WTC11 (cell line): ENCODE measurements around the gene ABR. TPM values are rescaled to one million over a fixed set of nuclear protein-coding genes. Genes with fewer than 3 reads are reported as not detected.

Experiments used
- ATAC-seq: fragments of 200-7000 bp; cut with Tn5 transposase; 2 replicates; pipeline ENCODE4 v1.10.0; 2021; ENCODE audit warnings: mild to moderate bottlenecking, moderate library complexity
- CTCF ChIA-PET: fragments of 300-600 bp; sonication (Branson Sonifier 250); formaldehyde crosslinking; loops from one replicate; lab custom pipeline; 2021; ENCODE audit warnings: antibody characterized with exemption; lab: Charles Lee
- POLR2A ChIA-PET: fragments of 350-600 bp; sonication (Branson Sonifier 250); formaldehyde crosslinking; loops from one replicate; lab custom pipeline; 2021; ENCODE audit warnings: antibody characterized with exemption; lab: Charles Lee
- DNase-seq: peaks from one replicate; pipeline ENCODE4 v3.0.0; 2021; ENCODE audit warnings: low spot score
- H3K27ac Mint-ChIP-seq: 2 replicates; pipeline ENCODE4 v1.8.0; 2021; ENCODE audit warnings: mixed read lengths
- H3K27me3 Mint-ChIP-seq: 2 replicates; pipeline ENCODE4 v1.8.0; 2021; ENCODE audit warnings: low read depth, mild to moderate bottlenecking, moderate library complexity, mixed read lengths
- H3K36me3 Mint-ChIP-seq: 2 replicates; pipeline ENCODE4 v1.8.0; 2021; ENCODE audit warnings: mixed read lengths
- H3K4me1 Mint-ChIP-seq: 2 replicates; pipeline ENCODE4 v1.8.0; 2022; ENCODE audit warnings: mixed read lengths
- H3K4me3 Mint-ChIP-seq: 2 replicates; pipeline ENCODE4 v1.8.0; 2021; ENCODE audit warnings: mild to moderate bottlenecking, moderate library complexity, mixed read lengths
- H3K9me3 Mint-ChIP-seq: 2 replicates; pipeline ENCODE4 v1.8.0; 2021; ENCODE audit warnings: mixed read lengths
- CREB1 ChIP-seq: sonication (generic); formaldehyde crosslinking; IDR thresholded peaks from 2 replicates; pipeline ENCODE4 v1.8.0; 2023; ENCODE audit warnings: mild to moderate bottlenecking, missing genetic modification reagents
- CREM ChIP-seq: sonication (generic); formaldehyde crosslinking; IDR thresholded peaks from 2 replicates; pipeline ENCODE4 v1.8.1; 2022; ENCODE audit warnings: mild to moderate bottlenecking, missing genetic modification reagents, moderate library complexity
- CTCF ChIP-seq: fragments of 200-600 bp; IDR thresholded peaks from 2 replicates; pipeline ENCODE4 v1.8.0; 2022; ENCODE audit warnings: antibody characterized with exemption
- EMX1 ChIP-seq: fragments of 250-450 bp; sonication (Bioruptor Pico); IDR thresholded peaks from 2 replicates; pipeline ENCODE4 v1.8.0; 2021; ENCODE audit warnings: mild to moderate bottlenecking
- FOXJ3 ChIP-seq: sonication (generic); formaldehyde crosslinking; IDR thresholded peaks from 2 replicates; pipeline ENCODE4 v1.9.0; 2021; ENCODE audit warnings: missing genetic modification reagents, mild to moderate bottlenecking, borderline replicate concordance
- GRHL2 ChIP-seq: fragments of 250-450 bp; sonication (Bioruptor Pico); IDR thresholded peaks from 2 replicates; pipeline ENCODE4 v1.8.0; 2022; ENCODE audit warnings: mild to moderate bottlenecking, moderate library complexity; ENCODE audit not compliant: insufficient replicate concordance, severe bottlenecking
- HMGXB4 ChIP-seq: sonication (generic); formaldehyde crosslinking; IDR thresholded peaks from 2 replicates; pipeline ENCODE4 v1.8.1; 2023; ENCODE audit warnings: mild to moderate bottlenecking, moderate library complexity, missing genetic modification reagents
- RORB ChIP-seq: fragments of 250-450 bp; sonication (Bioruptor Pico); IDR thresholded peaks from 2 replicates; pipeline ENCODE4 v1.9.0; 2021; ENCODE audit warnings: mild to moderate bottlenecking
- SMAD3 ChIP-seq: sonication (generic); formaldehyde crosslinking; IDR thresholded peaks from 2 replicates; pipeline ENCODE4 v1.8.0; 2022; ENCODE audit warnings: missing genetic modification reagents, mild to moderate bottlenecking, borderline replicate concordance
- STAT6 ChIP-seq: sonication (generic); formaldehyde crosslinking; conservative IDR thresholded peaks from 2 replicates; pipeline ENCODE4 v1.8.1; 2023; ENCODE audit warnings: mild to moderate bottlenecking, low read depth, missing genetic modification reagents, moderate library complexity
- TEAD1 ChIP-seq: sonication (generic); formaldehyde crosslinking; IDR thresholded peaks from 2 replicates; pipeline ENCODE4 v1.8.0; 2022; ENCODE audit warnings: mild to moderate bottlenecking, missing genetic modification reagents
- USF2 ChIP-seq: sonication (generic); formaldehyde crosslinking; IDR thresholded peaks from 2 replicates; pipeline ENCODE4 v1.8.1; 2023; ENCODE audit warnings: mild to moderate bottlenecking, missing genetic modification reagents, moderate library complexity
- ZNF263 ChIP-seq: sonication (generic); formaldehyde crosslinking; IDR thresholded peaks from 2 replicates; pipeline ENCODE4 v1.8.1; 2022; ENCODE audit warnings: low read depth, mild to moderate bottlenecking, moderate library complexity, missing genetic modification reagents
- ZNF281 ChIP-seq: sonication (generic); formaldehyde crosslinking; IDR thresholded peaks from 2 replicates; pipeline ENCODE4 v1.8.0; 2023; ENCODE audit warnings: mild to moderate bottlenecking, missing genetic modification reagents
- ZNF396 ChIP-seq: fragments of 250-450 bp; sonication (Bioruptor Pico); IDR thresholded peaks from 2 replicates; pipeline ENCODE4 v1.8.0; 2021; ENCODE audit warnings: mild to moderate bottlenecking, moderate library complexity, borderline replicate concordance
- ZNF671 ChIP-seq: fragments of 250-450 bp; sonication (Bioruptor Pico); IDR thresholded peaks from 2 replicates; pipeline ENCODE4 v1.8.0; 2021; ENCODE audit warnings: mild to moderate bottlenecking
- total RNA-seq: library from RNA; stranded (reverse); gene quantifications from 3 replicates; pipeline ENCODE4 v1.2.3, GENCODE V29; 2021

The ABR gene
- total RNA-seq, 1 experiment from 2014 or later = 38.0 TPM

- DNase-seq (peak; percentile 71), ATAC-seq (peak; percentile 77)
- Mint-ChIP-seq H3K27me3 (peaks cover 18% of the 10 kb centered on the region), H3K4me1 (peaks cover 5% of the 10 kb centered on the region; the same call in 1 of the 2 replicates), H3K9me3 (no peaks in the 10 kb centered on the region), H3K36me3 (no peaks in the 10 kb centered on the region), H3K27ac (no peak overlapping the region), H3K4me3 (no peak overlapping the region)
- ChIA-PET CTCF (interaction anchor here (5.7 kb wide), 1 partner anchor 24 kb away, joined by 35 read pairs; no protein-coding TSS in a partner anchor), POLR2A (no interaction called here)
- no peak for TF ChIP-seq ZNF281
- peak; percentile 94 for TF ChIP-seq ZNF263 (CRISPR knock-in tag)
These were observed 148.1 kb downstream of the ABR start for GRCh38 chr17:1031711-1032110.

- H3K27ac Mint-ChIP-seq = no peak overlapping the region
- H3K36me3 Mint-ChIP-seq = no peaks in the 10 kb centered on the region
- peaks cover 18% of the 10 kb centered on the region for H3K27me3 Mint-ChIP-seq
- ATAC-seq (peak; percentile 30), DNase-seq (peak; percentile 39)
- CTCF ChIA-PET = interaction anchor here (1.0 to 5.7 kb wide), 3 partner anchors 25 to 34 kb away, joined by 3 to 35 read pairs (median 8); partner anchors contain the start of gene TIMM22
- peak overlapping the region; percentile 58 for H3K4me3 Mint-ChIP-seq
- peaks cover 5% of the 10 kb centered on the region; the same call in 1 of the 2 replicates for H3K4me1 Mint-ChIP-seq
- POLR2A ChIA-PET = no interaction called here
- TF ChIP-seq ZNF263 (CRISPR knock-in tag) = no peak
- TF ChIP-seq FOXJ3 = no peak
- H3K9me3 Mint-ChIP-seq = no peaks in the 10 kb centered on the region
These were observed 148.9 kb downstream of the ABR start for GRCh38 chr17:1030684-1031532.

- no peak for DNase-seq
- H3K27me3 Mint-ChIP-seq = peaks cover 18% of the 10 kb centered on the region
- TF ChIP-seq CREB1 (CRISPR knock-in tag) (no peak), CTCF (no peak), HMGXB4 (CRISPR knock-in tag) (no peak), CREM (CRISPR knock-in tag) (no peak), ZNF671 (CRISPR knock-in tag) (no peak), USF2 (CRISPR knock-in tag) (no peak), SMAD3 (no peak), ZNF396 (no peak), RORB (CRISPR knock-in tag) (no peak), GRHL2 (CRISPR knock-in tag) (no peak), TEAD1 (CRISPR knock-in tag) (no peak), STAT6 (CRISPR knock-in tag) (no peak), EMX1 (CRISPR knock-in tag) (no peak)
- H3K27ac Mint-ChIP-seq = no peak overlapping the region
- H3K36me3 Mint-ChIP-seq = no peaks in the 10 kb centered on the region
- peak overlapping the region; percentile 58; the same call in 1 of the 2 replicates for H3K4me3 Mint-ChIP-seq
- ATAC-seq = no peak
- POLR2A ChIA-PET = no interaction called here
- H3K4me1 Mint-ChIP-seq = peaks cover 5% of the 10 kb centered on the region; the same call in 1 of the 2 replicates
- CTCF ChIA-PET = interaction anchor here (1.0 to 5.7 kb wide), 3 partner anchors 26 to 33 kb away, joined by 3 to 35 read pairs (median 8); partner anchors contain the start of gene TIMM22
- H3K9me3 Mint-ChIP-seq = no peaks in the 10 kb centered on the region
These were observed 149.7 kb downstream of the ABR start for GRCh38 chr17:1029922-1030644.
